DOHH2 (cell line): ENCODE data around the gene ACTRT2.

Experiments used
- H3F3A ChIP-seq: fragments of 200-600 bp; sonication (generic), shearing (Covaris generic); 2 replicates; pipeline ENCODE4 v1.6.0; 2016; ENCODE audit warnings: antibody characterized with exemption, mild to moderate bottlenecking; ENCODE audit not compliant: control insufficient read depth, insufficient read depth
- H3K27ac ChIP-seq: fragments of 200-600 bp; sonication (generic); 2 replicates; pipeline ENCODE4 v1.5.1; 2014; ENCODE audit warnings: low read depth, mild to moderate bottlenecking, low read length, moderate library complexity
- H3K27me3 ChIP-seq: fragments of 200-600 bp; sonication (generic); 2 replicates; pipeline ENCODE4 v1.6.1; 2014; ENCODE audit warnings: mild to moderate bottlenecking, low read length, mixed read lengths; ENCODE audit not compliant: control insufficient read depth
- H3K36me3 ChIP-seq: fragments of 200-600 bp; sonication (generic); 2 replicates; pipeline ENCODE4 v1.6.1; 2014; ENCODE audit warnings: mild to moderate bottlenecking, low read length, moderate library complexity, mixed read lengths; ENCODE audit not compliant: control insufficient read depth
- H3K4me1 ChIP-seq: fragments of 200-600 bp; sonication (generic); 2 replicates; pipeline ENCODE4 v1.6.1; 2014; ENCODE audit warnings: mild to moderate bottlenecking, low read length, mixed read lengths; ENCODE audit not compliant: control insufficient read depth
- H3K4me2 ChIP-seq: fragments of 200-600 bp; sonication (generic); 2 replicates; pipeline ENCODE4 v1.6.0; 2014; ENCODE audit warnings: mild to moderate bottlenecking, low read length, moderate library complexity
- H3K4me3 ChIP-seq: fragments of 200-600 bp; sonication (generic); 2 replicates; pipeline ENCODE4 v1.5.1; 2014; ENCODE audit warnings: mild to moderate bottlenecking, low read length, mixed read lengths
- H3K79me2 ChIP-seq: fragments of 200-600 bp; sonication (generic); 2 replicates; pipeline ENCODE4 v1.6.1; 2014; ENCODE audit warnings: mild to moderate bottlenecking, low read length, mixed read lengths; ENCODE audit not compliant: control insufficient read depth
- H3K9me2 ChIP-seq: fragments of 200-600 bp; sonication (generic); replicated peaks from 2 replicates; pipeline ENCODE4 v1.6.1; 2014; ENCODE audit warnings: mild to moderate bottlenecking, low read length, mixed read lengths; ENCODE audit not compliant: control insufficient read depth
- H3K9me3 ChIP-seq: fragments of 200-600 bp; sonication (generic); 2 replicates; pipeline ENCODE4 v1.6.1; 2014; ENCODE audit warnings: antibody characterized with exemption, low read length, mixed read lengths; ENCODE audit not compliant: control insufficient read depth, insufficient read depth
- H4K20me1 ChIP-seq: fragments of 200-600 bp; sonication (generic); 2 replicates; pipeline ENCODE4 v1.6.0; 2014; ENCODE audit warnings: low read depth, mild to moderate bottlenecking, antibody characterized with exemption, low read length, moderate library complexity; ENCODE audit not compliant: control insufficient read depth, insufficient read depth
- EZH2phosphoT487 ChIP-seq: fragments of 200-600 bp; sonication (generic); IDR thresholded peaks from 2 replicates; pipeline ENCODE4 v1.6.1; 2017; ENCODE audit warnings: borderline replicate concordance, mild to moderate bottlenecking, antibody characterized with exemption, low read length, moderate library complexity, mixed read lengths
- TF ChIP-seq, protein P1 (sequence below): fragments of 200-600 bp; sonication (generic); IDR thresholded peaks from one replicate; pipeline ENCODE4 v1.5.1; 2014; ENCODE audit warnings: antibody characterized with exemption, mild to moderate bottlenecking, low read depth, low read length; ENCODE audit not compliant: poor library complexity, severe bottlenecking

Gene ACTRT2

DNA sequence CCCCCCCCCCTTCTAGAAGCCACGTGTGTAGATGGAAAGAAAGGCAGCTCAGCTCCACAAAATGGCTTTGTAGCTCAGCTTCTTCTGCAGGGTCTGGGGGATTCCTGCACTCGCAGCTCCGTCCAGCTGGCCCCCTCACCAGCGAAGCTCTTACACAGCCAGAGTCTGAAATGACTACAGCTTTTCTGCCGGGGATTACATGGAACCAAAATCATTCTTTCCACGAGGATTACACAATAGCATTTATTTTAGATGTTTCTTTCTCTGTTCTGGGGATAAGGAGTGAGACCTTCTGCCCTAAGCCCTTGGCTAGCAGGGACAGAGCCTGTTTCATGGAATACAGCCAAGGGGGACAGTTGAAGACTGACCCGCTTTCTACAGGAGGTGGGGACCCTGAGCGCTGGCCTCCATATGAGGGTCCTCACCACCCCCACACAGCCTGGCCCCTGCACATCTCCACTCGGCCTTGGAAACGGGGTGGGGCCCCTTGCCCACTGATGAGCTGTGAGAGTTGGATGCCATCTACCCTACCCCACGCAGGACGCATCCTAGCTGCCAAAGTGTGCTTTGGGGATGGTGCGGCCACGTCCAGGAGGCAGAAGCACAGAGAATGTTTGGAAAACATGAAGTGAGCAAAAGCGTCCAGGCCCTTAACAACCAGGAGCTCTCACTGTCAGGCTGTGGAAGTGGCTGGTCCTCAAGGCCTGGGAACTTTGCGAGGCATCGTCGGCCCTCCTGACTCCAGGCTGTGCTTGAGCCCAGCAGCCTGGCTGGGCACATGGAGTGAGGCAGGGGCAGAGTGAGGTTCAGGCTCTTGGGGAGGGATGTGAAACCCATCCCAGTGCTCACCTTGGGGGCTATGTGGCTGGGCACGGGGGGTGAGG is 14.5 kb downstream of the ACTRT2 start:
- no peaks in the 10 kb centered on the region for H3F3A ChIP-seq
- H3K79me2 ChIP-seq = no peaks in the 10 kb centered on the region
- no peaks in the 10 kb centered on the region for H3K27me3 ChIP-seq
- no peak for TF ChIP-seq EZH2phosphoT487
- TF ChIP-seq, protein P1, sequence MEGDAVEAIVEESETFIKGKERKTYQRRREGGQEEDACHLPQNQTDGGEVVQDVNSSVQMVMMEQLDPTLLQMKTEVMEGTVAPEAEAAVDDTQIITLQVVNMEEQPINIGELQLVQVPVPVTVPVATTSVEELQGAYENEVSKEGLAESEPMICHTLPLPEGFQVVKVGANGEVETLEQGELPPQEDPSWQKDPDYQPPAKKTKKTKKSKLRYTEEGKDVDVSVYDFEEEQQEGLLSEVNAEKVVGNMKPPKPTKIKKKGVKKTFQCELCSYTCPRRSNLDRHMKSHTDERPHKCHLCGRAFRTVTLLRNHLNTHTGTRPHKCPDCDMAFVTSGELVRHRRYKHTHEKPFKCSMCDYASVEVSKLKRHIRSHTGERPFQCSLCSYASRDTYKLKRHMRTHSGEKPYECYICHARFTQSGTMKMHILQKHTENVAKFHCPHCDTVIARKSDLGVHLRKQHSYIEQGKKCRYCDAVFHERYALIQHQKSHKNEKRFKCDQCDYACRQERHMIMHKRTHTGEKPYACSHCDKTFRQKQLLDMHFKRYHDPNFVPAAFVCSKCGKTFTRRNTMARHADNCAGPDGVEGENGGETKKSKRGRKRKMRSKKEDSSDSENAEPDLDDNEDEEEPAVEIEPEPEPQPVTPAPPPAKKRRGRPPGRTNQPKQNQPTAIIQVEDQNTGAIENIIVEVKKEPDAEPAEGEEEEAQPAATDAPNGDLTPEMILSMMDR = no peak
- H3K4me2 ChIP-seq = no peak overlapping the region
- no peaks in the 10 kb centered on the region for H4K20me1 ChIP-seq
- no peaks in the 10 kb centered on the region for H3K36me3 ChIP-seq
- H3K4me1 ChIP-seq = no peaks in the 10 kb centered on the region
- H3K9me2 ChIP-seq = no peaks in the 10 kb centered on the region
- H3K9me3 ChIP-seq = no peaks in the 10 kb centered on the region
- H3K27ac ChIP-seq = no peak overlapping the region
- no peak overlapping the region for H3K4me3 ChIP-seq

DNA sequence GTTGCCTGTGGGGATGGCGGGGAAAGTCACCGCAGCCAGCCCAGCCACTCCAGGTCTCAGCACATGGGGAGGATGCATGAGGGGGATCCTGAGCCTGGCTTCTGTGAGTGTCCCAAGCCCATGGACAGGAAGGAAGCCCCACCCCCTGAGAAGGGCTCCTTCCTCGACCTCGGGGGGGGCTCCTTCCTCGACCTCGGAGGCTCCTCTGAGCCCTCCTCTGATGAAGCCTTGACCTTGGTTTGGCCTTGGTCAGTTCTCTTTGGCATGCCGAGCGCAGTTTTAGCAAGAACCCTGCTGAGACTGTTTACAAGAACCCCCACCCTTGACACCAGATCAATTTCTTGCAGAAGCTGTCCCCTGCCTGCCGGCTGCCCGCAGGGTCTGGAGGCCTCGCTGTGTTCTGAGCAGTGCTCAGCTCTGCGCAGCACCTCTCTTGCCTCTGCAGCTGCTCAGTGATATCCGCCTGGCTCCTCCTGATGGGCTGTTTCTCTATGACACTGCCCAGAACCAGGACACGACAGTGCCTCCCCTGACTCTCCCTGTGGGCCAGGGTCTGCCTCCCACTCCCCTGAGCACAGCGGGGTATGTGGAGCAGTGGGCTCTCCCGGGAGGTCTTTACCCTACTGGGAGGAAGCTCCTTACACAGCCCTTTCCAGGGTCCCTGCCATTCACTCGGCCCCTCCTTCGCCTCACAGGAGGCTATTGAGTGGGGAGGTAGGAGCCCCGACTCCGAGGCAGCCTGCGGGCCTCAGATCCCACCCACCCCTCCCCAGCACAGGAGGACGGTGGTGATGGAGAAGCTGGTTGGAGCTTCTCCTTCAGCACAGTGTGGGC is 15.4 kb downstream of the ACTRT2 start:
- no peaks in the 10 kb centered on the region for H3K4me1 ChIP-seq
- no peaks in the 10 kb centered on the region for H4K20me1 ChIP-seq
- H3F3A ChIP-seq = no peaks in the 10 kb centered on the region
- H3K9me2 ChIP-seq = no peaks in the 10 kb centered on the region
- H3K4me3 ChIP-seq = no peak overlapping the region
- no peak overlapping the region for H3K4me2 ChIP-seq
- H3K9me3 ChIP-seq = no peaks in the 10 kb centered on the region
- no peaks in the 10 kb centered on the region for H3K79me2 ChIP-seq
- H3K36me3 ChIP-seq = no peaks in the 10 kb centered on the region
- TF ChIP-seq, protein P1 = no peak
- TF ChIP-seq EZH2phosphoT487 = no peak
- H3K27me3 ChIP-seq = no peaks in the 10 kb centered on the region
- H3K27ac ChIP-seq = no peak overlapping the region

DNA sequence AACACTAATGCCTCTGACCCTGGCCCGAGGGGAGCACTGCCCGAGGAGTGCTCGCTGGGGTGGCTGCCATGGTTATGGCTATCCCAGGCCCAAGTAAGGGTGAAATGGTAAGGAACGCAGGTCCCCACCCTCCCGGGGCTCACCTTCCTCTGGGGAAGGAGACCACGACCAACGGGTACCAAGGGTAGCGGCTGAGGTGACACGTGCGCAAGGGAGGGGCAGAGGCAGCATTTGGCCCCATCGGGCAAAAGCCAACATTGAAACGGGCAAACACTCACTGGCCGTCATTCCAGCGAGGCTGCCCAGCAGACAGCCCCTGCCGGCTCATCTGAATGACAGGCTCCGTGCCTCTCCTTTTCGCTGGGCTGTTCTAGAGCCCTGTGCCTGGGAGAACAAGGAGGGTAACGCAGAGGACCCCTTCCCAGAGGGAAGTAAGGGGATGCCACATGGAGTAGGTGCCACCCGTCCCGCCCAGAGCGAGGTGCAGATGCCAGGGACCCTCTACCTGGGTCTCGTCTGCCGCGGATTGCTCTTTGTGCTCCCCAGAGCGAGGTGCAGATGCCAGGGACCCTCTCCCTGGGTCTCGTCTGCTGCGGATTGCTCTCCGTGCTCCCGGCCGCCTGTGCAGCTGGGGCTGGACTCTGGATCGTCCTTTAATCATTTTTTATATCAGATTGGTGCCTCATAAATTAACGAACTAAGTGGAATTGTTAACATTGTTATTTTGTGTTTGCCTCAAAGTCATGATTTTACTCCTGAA is 16.2 kb downstream of the ACTRT2 start:
- H3K4me1 ChIP-seq = peaks cover 1% of the 10 kb centered on the region; the same call in 1 of the 2 replicates
- no peaks in the 10 kb centered on the region for H3K9me2 ChIP-seq
- TF ChIP-seq EZH2phosphoT487 = no peak
- TF ChIP-seq, protein P1 = no peak
- H3F3A ChIP-seq = no peaks in the 10 kb centered on the region
- no peaks in the 10 kb centered on the region for H3K79me2 ChIP-seq
- H3K4me2 ChIP-seq = no peak overlapping the region
- no peaks in the 10 kb centered on the region for H3K27me3 ChIP-seq
- no peak overlapping the region for H3K4me3 ChIP-seq
- H4K20me1 ChIP-seq = no peaks in the 10 kb centered on the region
- no peak overlapping the region for H3K27ac ChIP-seq
- H3K36me3 ChIP-seq = no peaks in the 10 kb centered on the region
- H3K9me3 ChIP-seq = no peaks in the 10 kb centered on the region
